ENCODE results near the gene CAMTA1.
"Not testable (repeated sequence)": the region's sequence is repeated elsewhere in the genome, so short reads cannot be mapped to it uniquely, and the experiment has no call there.

Gene CAMTA1

GRCh38 chr1:6825828-6826227, 40.6 kb downstream of the CAMTA1 start:
- H3K4me1 ChIP-seq (ENCODE audit: control insufficient read depth, insufficient read depth, low read length), result no peaks in the 10 kb centered on the region
- no peak overlapping the region for H3K9ac ChIP-seq (ENCODE audit: low read length in 2 of 2)
- H3K27ac ChIP-seq (ENCODE audit: low read length), result no peak overlapping the region
- no peaks in the 10 kb centered on the region for H3K9me3 ChIP-seq (ENCODE audit: control insufficient read depth in 2 of 2, low read length in 2 of 2)
- H3K27me3 ChIP-seq (ENCODE audit: control insufficient read depth in 1 of 2, insufficient read depth in 2 of 2, low read length in 2 of 2), result no peaks in the 10 kb centered on the region
- no peak overlapping the region for H3K4me3 ChIP-seq (ENCODE audit: low read length in 2 of 2)
- H3K36me3 ChIP-seq (ENCODE audit: control insufficient read depth in 2 of 2, insufficient read depth in 2 of 2, low read length in 2 of 2), result peaks cover 0 to 2% of the 10 kb centered on the region in 2 donors

GRCh38 chr1:6827079-6827478, 41.8 kb downstream of the CAMTA1 start:
- Histone ChIP-seq H3K9me3 (ENCODE audit: control insufficient read depth in 2 of 2, low read length in 2 of 2) (no peaks in the 10 kb centered on the region), H3K9ac (ENCODE audit: low read length in 2 of 2) (no peak overlapping the region), H3K36me3 (ENCODE audit: control insufficient read depth in 2 of 2, insufficient read depth in 2 of 2, low read length in 2 of 2) (peaks cover 0 to 2% of the 10 kb centered on the region in 2 donors), H3K27me3 (ENCODE audit: control insufficient read depth in 1 of 2, insufficient read depth in 2 of 2, low read length in 2 of 2) (no peaks in the 10 kb centered on the region), H3K27ac (ENCODE audit: low read length) (no peak overlapping the region), H3K4me3 (ENCODE audit: low read length in 2 of 2) (no peak overlapping the region), H3K4me1 (ENCODE audit: control insufficient read depth, insufficient read depth, low read length) (no peaks in the 10 kb centered on the region)

DNA sequence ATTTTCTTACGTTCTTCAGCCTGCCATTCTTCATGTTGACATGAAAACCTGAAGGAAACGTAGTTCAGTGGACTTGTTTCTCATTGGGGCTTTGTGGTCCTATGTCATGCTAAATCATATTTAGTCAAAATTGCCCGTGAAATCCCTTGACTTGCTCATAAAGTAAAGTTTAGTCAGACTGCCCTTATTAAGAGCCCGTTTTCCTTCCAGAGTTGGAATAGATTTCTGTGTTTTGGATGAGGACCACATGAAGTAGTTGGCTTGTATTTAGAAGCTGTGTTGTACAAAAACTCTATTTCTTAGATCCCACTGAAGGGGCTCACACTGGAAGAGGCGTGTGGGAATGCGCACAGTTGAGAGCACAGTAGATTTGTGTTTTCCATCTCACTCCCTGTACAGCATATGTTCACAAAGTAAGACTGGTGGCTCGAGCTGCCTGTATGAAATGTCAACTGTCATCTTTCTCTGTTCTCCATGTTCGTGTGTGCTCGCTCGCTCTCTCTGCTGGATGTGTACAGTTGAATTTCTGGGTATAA, 42.4 kb downstream of the CAMTA1 start:
- H3K36me3 ChIP-seq (ENCODE audit: control insufficient read depth in 2 of 2, insufficient read depth in 2 of 2, low read length in 2 of 2), result peaks cover 0 to 2% of the 10 kb centered on the region in 2 donors
- H3K4me3 ChIP-seq (ENCODE audit: low read length in 2 of 2), result no peak overlapping the region
- H3K27me3 ChIP-seq (ENCODE audit: control insufficient read depth in 1 of 2, insufficient read depth in 2 of 2, low read length in 2 of 2), result no peaks in the 10 kb centered on the region
- H3K4me1 ChIP-seq (ENCODE audit: control insufficient read depth, insufficient read depth, low read length), result no peaks in the 10 kb centered on the region
- no peaks in the 10 kb centered on the region for H3K9me3 ChIP-seq (ENCODE audit: control insufficient read depth in 2 of 2, low read length in 2 of 2)
- no peak overlapping the region for H3K9ac ChIP-seq (ENCODE audit: low read length in 2 of 2)
- H3K27ac ChIP-seq (ENCODE audit: low read length), result no peak overlapping the region

GRCh38 chr1:6831366-6831765, 46.1 kb downstream of the CAMTA1 start:
- H3K4me3 ChIP-seq (ENCODE audit: low read length in 2 of 2), result no peak overlapping the region
- no peaks in the 10 kb centered on the region for H3K4me1 ChIP-seq (ENCODE audit: control insufficient read depth, insufficient read depth, low read length)
- H3K9me3 ChIP-seq (ENCODE audit: control insufficient read depth in 2 of 2, low read length in 2 of 2), result no peaks in the 10 kb centered on the region
- no peak overlapping the region for H3K9ac ChIP-seq (ENCODE audit: low read length in 2 of 2)
- peaks cover 0 to 4% of the 10 kb centered on the region in 2 donors for H3K36me3 ChIP-seq (ENCODE audit: control insufficient read depth in 2 of 2, insufficient read depth in 2 of 2, low read length in 2 of 2)
- H3K27ac ChIP-seq (ENCODE audit: low read length), result no peak overlapping the region
- no peaks in the 10 kb centered on the region for H3K27me3 ChIP-seq (ENCODE audit: control insufficient read depth in 1 of 2, insufficient read depth in 2 of 2, low read length in 2 of 2)

- not testable (repeated sequence) for H3K4me3 ChIP-seq (ENCODE audit: low read length in 2 of 2); H3K27ac ChIP-seq (ENCODE audit: low read length); H3K9ac ChIP-seq (ENCODE audit: low read length in 2 of 2)
These were observed 46.8 kb downstream of the CAMTA1 start for GRCh38 chr1:6832006-6832405.

DNA sequence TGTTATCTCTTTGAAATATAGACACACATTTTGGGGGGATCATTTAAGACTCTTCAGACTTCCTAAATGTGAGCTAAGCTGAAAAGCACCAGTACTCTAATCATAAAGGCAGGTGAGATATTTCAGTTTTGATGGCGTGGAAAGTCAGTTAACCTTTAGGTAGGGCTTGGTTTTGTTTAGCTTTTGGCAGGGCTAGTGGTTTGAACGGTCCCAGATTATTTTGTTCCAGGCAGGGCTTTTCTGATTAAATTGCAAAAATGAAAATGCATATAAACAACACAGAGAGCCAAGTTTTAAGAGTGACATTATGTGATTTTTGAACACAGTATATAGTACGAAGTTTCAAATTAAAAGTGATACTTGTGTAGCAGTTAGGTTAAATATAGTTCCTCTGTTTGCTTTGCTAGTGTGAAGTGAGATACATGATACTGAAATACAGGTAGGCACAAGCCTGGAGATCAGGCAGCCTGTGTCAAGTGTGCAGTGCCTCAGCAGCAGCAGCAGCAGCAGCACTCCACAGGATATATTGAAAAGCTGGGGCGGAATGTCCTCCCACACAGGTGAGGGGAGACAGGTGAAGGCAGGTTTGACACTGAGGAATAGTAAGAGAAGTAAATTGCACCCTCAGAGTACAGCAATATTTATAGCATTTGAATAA, 47.4 kb downstream of the CAMTA1 start:
- no peak overlapping the region for H3K4me3 ChIP-seq (ENCODE audit: low read length in 2 of 2)
- H3K9me3 ChIP-seq (ENCODE audit: control insufficient read depth in 2 of 2, low read length in 2 of 2), result no peaks in the 10 kb centered on the region
- no peaks in the 10 kb centered on the region for H3K27me3 ChIP-seq (ENCODE audit: control insufficient read depth in 1 of 2, insufficient read depth in 2 of 2, low read length in 2 of 2)
- no peak overlapping the region for H3K27ac ChIP-seq (ENCODE audit: low read length)
- no peaks in the 10 kb centered on the region for H3K4me1 ChIP-seq (ENCODE audit: control insufficient read depth, insufficient read depth, low read length)
- peaks cover 0 to 4% of the 10 kb centered on the region in 2 donors for H3K36me3 ChIP-seq (ENCODE audit: control insufficient read depth in 2 of 2, insufficient read depth in 2 of 2, low read length in 2 of 2)
- no peak overlapping the region for H3K9ac ChIP-seq (ENCODE audit: low read length in 2 of 2)

More at GRCh38 chr1:6832006-6832405, 46.8 kb downstream of the CAMTA1 start:
- H3K36me3 ChIP-seq (ENCODE audit: control insufficient read depth in 2 of 2, insufficient read depth in 2 of 2, low read length in 2 of 2); H3K27me3 ChIP-seq (ENCODE audit: control insufficient read depth in 1 of 2, insufficient read depth in 2 of 2, low read length in 2 of 2); H3K4me1 ChIP-seq (ENCODE audit: control insufficient read depth, insufficient read depth, low read length); H3K9me3 ChIP-seq (ENCODE audit: control insufficient read depth in 2 of 2, low read length in 2 of 2): not testable (repeated sequence)

- Histone ChIP-seq H3K4me1 (ENCODE audit: control insufficient read depth, insufficient read depth, low read length) (no peaks in the 10 kb centered on the region), H3K36me3 (ENCODE audit: control insufficient read depth in 2 of 2, insufficient read depth in 2 of 2, low read length in 2 of 2) (peaks cover 0 to 6% of the 10 kb centered on the region in 2 donors)
These were observed 48.5 kb downstream of the CAMTA1 start for GRCh38 chr1:6833804-6834203.

DNA sequence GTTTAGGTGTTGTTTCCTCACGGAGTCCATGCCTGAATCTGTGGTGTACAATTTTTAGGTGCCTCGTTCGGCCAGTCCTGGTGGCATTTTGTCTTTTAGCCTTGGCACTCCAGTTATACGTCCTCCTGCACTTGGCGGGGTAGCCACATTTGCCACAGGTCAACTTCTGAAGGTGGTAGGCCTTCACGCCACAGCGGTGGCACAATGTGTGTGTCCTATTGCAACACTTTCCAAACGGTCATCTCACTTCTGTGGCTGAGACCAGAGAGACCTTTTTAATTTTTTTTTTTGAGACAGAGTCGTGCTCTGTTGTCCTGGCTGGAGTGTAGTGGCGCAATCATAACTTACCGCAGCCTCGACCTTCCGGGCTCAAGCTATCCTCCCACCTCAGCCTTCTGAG, 49.1 kb downstream of the CAMTA1 start:
- Histone ChIP-seq H3K4me1 (ENCODE audit: control insufficient read depth, insufficient read depth, low read length) (no peaks in the 10 kb centered on the region), H3K9ac (ENCODE audit: low read length in 2 of 2) (no peak overlapping the region)

More at GRCh38 chr1:6833804-6834203, 48.5 kb downstream of the CAMTA1 start:
- no peak overlapping the region for H3K27ac ChIP-seq (ENCODE audit: low read length)
- no peaks in the 10 kb centered on the region for H3K9me3 ChIP-seq (ENCODE audit: control insufficient read depth in 2 of 2, low read length in 2 of 2)
- no peak overlapping the region for H3K9ac ChIP-seq (ENCODE audit: low read length in 2 of 2)
- no peaks in the 10 kb centered on the region for H3K27me3 ChIP-seq (ENCODE audit: control insufficient read depth in 1 of 2, insufficient read depth in 2 of 2, low read length in 2 of 2)
- H3K4me3 ChIP-seq (ENCODE audit: low read length in 2 of 2), result no peak overlapping the region

GRCh38 chr1:6835139-6835538, 49.9 kb downstream of the CAMTA1 start:
- Histone ChIP-seq H3K9me3 (ENCODE audit: control insufficient read depth in 2 of 2, low read length in 2 of 2) (no peaks in the 10 kb centered on the region), H3K27me3 (ENCODE audit: control insufficient read depth in 1 of 2, insufficient read depth in 2 of 2, low read length in 2 of 2) (no peaks in the 10 kb centered on the region), H3K27ac (ENCODE audit: low read length) (no peak overlapping the region), H3K36me3 (ENCODE audit: control insufficient read depth in 2 of 2, insufficient read depth in 2 of 2, low read length in 2 of 2) (peaks cover 0 to 4% of the 10 kb centered on the region in 2 donors), H3K4me1 (ENCODE audit: control insufficient read depth, insufficient read depth, low read length) (no peaks in the 10 kb centered on the region), H3K9ac (ENCODE audit: low read length in 2 of 2) (no peak overlapping the region), H3K4me3 (ENCODE audit: low read length in 2 of 2) (no peak overlapping the region)

More for the DNA sequence above, 49.1 kb downstream of the CAMTA1 start:
- no peaks in the 10 kb centered on the region for H3K27me3 ChIP-seq (ENCODE audit: control insufficient read depth in 1 of 2, insufficient read depth in 2 of 2, low read length in 2 of 2)
- H3K9me3 ChIP-seq (ENCODE audit: control insufficient read depth in 2 of 2, low read length in 2 of 2), result no peaks in the 10 kb centered on the region
- H3K36me3 ChIP-seq (ENCODE audit: control insufficient read depth in 2 of 2, insufficient read depth in 2 of 2, low read length in 2 of 2), result peaks cover 0 to 6% of the 10 kb centered on the region in 2 donors
- H3K4me3 ChIP-seq (ENCODE audit: low read length in 2 of 2), result no peak overlapping the region
- no peak overlapping the region for H3K27ac ChIP-seq (ENCODE audit: low read length)

GRCh38 chr1:6842301-6842700, 57.0 kb downstream of the CAMTA1 start:
- Histone ChIP-seq H3K9me3 (ENCODE audit: control insufficient read depth in 2 of 2, low read length in 2 of 2) (no peaks in the 10 kb centered on the region), H3K27me3 (ENCODE audit: control insufficient read depth in 1 of 2, insufficient read depth in 2 of 2, low read length in 2 of 2) (no peaks in the 10 kb centered on the region), H3K36me3 (ENCODE audit: control insufficient read depth in 2 of 2, insufficient read depth in 2 of 2, low read length in 2 of 2) (peaks cover 0 to 7% of the 10 kb centered on the region in 2 donors)

DNA sequence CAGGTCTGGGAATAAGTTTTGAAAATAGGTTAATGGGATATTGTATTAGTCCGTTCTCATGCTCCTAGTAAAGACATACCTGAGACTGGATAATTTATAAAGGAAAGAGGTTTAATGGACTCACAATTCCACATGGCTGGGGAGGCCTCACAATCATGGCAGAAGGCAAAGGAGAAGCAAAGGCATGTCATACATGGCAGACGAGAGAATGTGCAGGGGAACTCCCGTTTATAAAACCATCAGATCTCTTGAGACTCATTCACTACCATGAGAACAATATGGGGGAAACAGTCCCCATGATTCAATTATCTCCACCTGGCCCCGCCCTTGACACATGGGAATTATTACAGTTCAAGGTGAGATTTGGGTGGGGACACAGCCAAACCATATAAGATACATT, 60.5 kb downstream of the CAMTA1 start:
- not testable (repeated sequence) for H3K4me3 ChIP-seq (ENCODE audit: low read length in 2 of 2); H3K9me3 ChIP-seq (ENCODE audit: control insufficient read depth in 2 of 2, low read length in 2 of 2); H3K4me1 ChIP-seq (ENCODE audit: control insufficient read depth, insufficient read depth, low read length); H3K36me3 ChIP-seq (ENCODE audit: control insufficient read depth in 2 of 2, insufficient read depth in 2 of 2, low read length in 2 of 2); H3K9ac ChIP-seq (ENCODE audit: low read length in 2 of 2); H3K27ac ChIP-seq (ENCODE audit: low read length); H3K27me3 ChIP-seq (ENCODE audit: control insufficient read depth in 1 of 2, insufficient read depth in 2 of 2, low read length in 2 of 2)

More at GRCh38 chr1:6842301-6842700, 57.0 kb downstream of the CAMTA1 start:
- H3K4me1 ChIP-seq (ENCODE audit: control insufficient read depth, insufficient read depth, low read length), result peaks cover 9% of the 10 kb centered on the region
- H3K27ac ChIP-seq (ENCODE audit: low read length), result no peak overlapping the region
- H3K4me3 ChIP-seq (ENCODE audit: low read length in 2 of 2), result no peak overlapping the region
- H3K9ac ChIP-seq (ENCODE audit: low read length in 2 of 2), result no peak overlapping the region
